ENCODE results near the gene RDH13. TPM values are rescaled to one million over a fixed set of nuclear protein-coding genes. Genes with fewer than 3 reads are reported as not detected.
A peak's percentile ranks its signal among the peaks of the same experiment; 100 is the strongest.
"Not testable (repeated sequence)": the region's sequence is repeated elsewhere in the genome, so short reads cannot be mapped to it uniquely, and the experiment has no call there.

The RDH13 gene
- total and polyA plus RNA-seq, 4 experiments from 2014 or later = 3.3 to 27.4 (median 19.8) TPM

GRCh38 chr19:55034751-55035150, 28.2 kb downstream of the RDH13 start:
- Mint-ChIP-seq H3K27ac (peak overlapping the region in 1 of 7 donors; percentile 52), H3K36me3 (peaks cover under 1 to 5% of the 10 kb centered on the region in 2 donors), H3K4me1 (peaks cover 0 to 2% (median 0%) of the 10 kb centered on the region in 4 donors), H3K4me3 (no peak overlapping the region), H3K27me3 (no peaks in the 10 kb centered on the region), H3K9me3 (peaks cover 0 to 3% (median 0%) of the 10 kb centered on the region in 8 donors)
- Histone ChIP-seq H3K36me3 (ENCODE audit: insufficient read depth, low read length) (no peaks in the 10 kb centered on the region), H3K27ac (ENCODE audit: low read depth, low read length) (no peak overlapping the region), H3K9me3 (ENCODE audit: control insufficient read depth in 1 of 2, low read length in 2 of 2) (no peaks in the 10 kb centered on the region), H3K4me1 (ENCODE audit: insufficient read depth, low read length) (no peaks in the 10 kb centered on the region), H3K27me3 (ENCODE audit: insufficient read depth, low read length) (no peaks in the 10 kb centered on the region), H3K4me3 (ENCODE audit: low read length in 2 of 2) (no peak overlapping the region)
- intact Hi-C loops (cut with micrococcal nuclease) = no loop called here
- ChIA-PET POLR2A (ENCODE audit: partially characterized antibody) (no interaction called here), CTCF (ENCODE audit: partially characterized antibody) (no interaction called here)
- DNase-seq = no peak

GRCh38 chr19:55032976-55033643, 29.8 kb downstream of the RDH13 start:
- H3K36me3 Mint-ChIP-seq; H3K27ac Mint-ChIP-seq; H3K4me3 ChIP-seq (ENCODE audit: low read length in 2 of 2); H3K9me3 ChIP-seq (ENCODE audit: control insufficient read depth in 1 of 2, low read length in 2 of 2); H3K4me1 ChIP-seq (ENCODE audit: insufficient read depth, low read length); H3K27me3 ChIP-seq (ENCODE audit: insufficient read depth, low read length); intact Hi-C loops (cut with micrococcal nuclease); DNase-seq; H3K4me1 Mint-ChIP-seq; H3K4me3 Mint-ChIP-seq; H3K9me3 Mint-ChIP-seq; CTCF ChIA-PET (ENCODE audit: partially characterized antibody); POLR2A ChIA-PET (ENCODE audit: partially characterized antibody); H3K36me3 ChIP-seq (ENCODE audit: insufficient read depth, low read length); H3K27ac ChIP-seq (ENCODE audit: low read depth, low read length); H3K27me3 Mint-ChIP-seq: not testable (repeated sequence)

- no peaks in the 10 kb centered on the region for H3K27me3 ChIP-seq (ENCODE audit: insufficient read depth, low read length)
- peaks cover 0 to 7% of the 10 kb centered on the region in 2 donors for H3K36me3 Mint-ChIP-seq
- H3K9me3 ChIP-seq (ENCODE audit: control insufficient read depth in 1 of 2, low read length in 2 of 2) = no peaks in the 10 kb centered on the region
- no peaks in the 10 kb centered on the region for H3K4me1 Mint-ChIP-seq
- DNase-seq = no peak
- no peaks in the 10 kb centered on the region for H3K4me1 ChIP-seq (ENCODE audit: insufficient read depth, low read length)
- no peak overlapping the region for H3K27ac ChIP-seq (ENCODE audit: low read depth, low read length)
- ChIA-PET POLR2A (ENCODE audit: partially characterized antibody) (no interaction called here), CTCF (ENCODE audit: partially characterized antibody) (no interaction called here)
- H3K27ac Mint-ChIP-seq = no peak overlapping the region
- no peaks in the 10 kb centered on the region for H3K27me3 Mint-ChIP-seq
- no peaks in the 10 kb centered on the region for H3K36me3 ChIP-seq (ENCODE audit: insufficient read depth, low read length)
- intact Hi-C loops (cut with micrococcal nuclease) = no loop called here
- no peak overlapping the region for H3K4me3 ChIP-seq (ENCODE audit: low read length in 2 of 2)
- H3K9me3 Mint-ChIP-seq = peaks cover 0 to 7% (median 0%) of the 10 kb centered on the region in 8 donors
- no peak overlapping the region for H3K4me3 Mint-ChIP-seq
These were observed 30.7 kb downstream of the RDH13 start for GRCh38 chr19:55032170-55032800.

- no peak overlapping the region for H3K27ac ChIP-seq (ENCODE audit: low read depth, low read length)
- H3K9me3 ChIP-seq (ENCODE audit: control insufficient read depth in 1 of 2, low read length in 2 of 2) = no peaks in the 10 kb centered on the region
- Mint-ChIP-seq H3K9me3 (peaks cover 0 to 9% (median 4%) of the 10 kb centered on the region in 8 donors), H3K4me1 (peaks cover 0 to 2% (median 0%) of the 10 kb centered on the region in 4 donors), H3K27ac (no peak overlapping the region), H3K4me3 (no peak overlapping the region), H3K36me3 (peaks cover 0 to 9% of the 10 kb centered on the region in 2 donors), H3K27me3 (no peaks in the 10 kb centered on the region)
- H3K36me3 ChIP-seq (ENCODE audit: insufficient read depth, low read length) = no peaks in the 10 kb centered on the region
- DNase-seq = no peak
- H3K4me1 ChIP-seq (ENCODE audit: insufficient read depth, low read length) = no peaks in the 10 kb centered on the region
- POLR2A ChIA-PET (ENCODE audit: partially characterized antibody) = no interaction called here
- no peak overlapping the region for H3K4me3 ChIP-seq (ENCODE audit: low read length in 2 of 2)
- CTCF ChIA-PET (ENCODE audit: partially characterized antibody) = no interaction called here
- H3K27me3 ChIP-seq (ENCODE audit: insufficient read depth, low read length) = no peaks in the 10 kb centered on the region
- intact Hi-C loops (cut with micrococcal nuclease) = no loop called here
These were observed 31.8 kb downstream of the RDH13 start for GRCh38 chr19:55031178-55031577.

- CTCF ChIA-PET (ENCODE audit: partially characterized antibody) = interaction anchor here (1.9 kb wide), 1 partner anchor 34 kb away, joined by 4 read pairs; the partner anchor contains the start of gene RDH13
- H3K36me3 Mint-ChIP-seq = peaks cover 3 to 24% of the 10 kb centered on the region in 2 donors
- Histone ChIP-seq H3K9me3 (ENCODE audit: control insufficient read depth in 1 of 2, low read length in 2 of 2) (no peaks in the 10 kb centered on the region), H3K27me3 (ENCODE audit: insufficient read depth, low read length) (no peaks in the 10 kb centered on the region), H3K27ac (ENCODE audit: low read depth, low read length) (no peak overlapping the region), H3K4me1 (ENCODE audit: insufficient read depth, low read length) (no peaks in the 10 kb centered on the region), H3K4me3 (ENCODE audit: low read length in 2 of 2) (no peak overlapping the region), H3K36me3 (ENCODE audit: insufficient read depth, low read length) (no peaks in the 10 kb centered on the region)
- intact Hi-C loops (cut with micrococcal nuclease) = no loop called here
- peak overlapping the region in 1 of 8 donors; percentile 4 for H3K4me3 Mint-ChIP-seq
- peaks cover 0 to 17% (median 8%) of the 10 kb centered on the region in 8 donors for H3K9me3 Mint-ChIP-seq
- H3K27me3 Mint-ChIP-seq = no peaks in the 10 kb centered on the region
- peak overlapping the region in 1 of 7 donors; percentile 60 for H3K27ac Mint-ChIP-seq
- no peak for DNase-seq
- H3K4me1 Mint-ChIP-seq = peaks cover 0 to 8% (median 2%) of the 10 kb centered on the region in 4 donors
- POLR2A ChIA-PET (ENCODE audit: partially characterized antibody) = no interaction called here
These were observed 34.2 kb downstream of the RDH13 start for GRCh38 chr19:55028757-55029156.

GRCh38 chr19:55027472-55028337, 35.2 kb downstream of the RDH13 start:
- H3K4me1 Mint-ChIP-seq = peaks cover 0 to 10% (median 4%) of the 10 kb centered on the region in 4 donors

GRCh38 chr19:55027140-55027471, 35.8 kb downstream of the RDH13 start:
- H3K27me3 Mint-ChIP-seq; H3K4me1 ChIP-seq (ENCODE audit: insufficient read depth, low read length); H3K4me3 Mint-ChIP-seq; H3K9me3 ChIP-seq (ENCODE audit: control insufficient read depth in 1 of 2, low read length in 2 of 2); H3K4me3 ChIP-seq (ENCODE audit: low read length in 2 of 2); H3K27ac Mint-ChIP-seq; intact Hi-C loops (cut with micrococcal nuclease); CTCF ChIA-PET (ENCODE audit: partially characterized antibody); H3K36me3 ChIP-seq (ENCODE audit: insufficient read depth, low read length); H3K27ac ChIP-seq (ENCODE audit: low read depth, low read length); POLR2A ChIA-PET (ENCODE audit: partially characterized antibody); DNase-seq; H3K27me3 ChIP-seq (ENCODE audit: insufficient read depth, low read length): not testable (repeated sequence)
- peaks cover 0 to 30% (median 11%) of the 10 kb centered on the region in 8 donors for H3K9me3 Mint-ChIP-seq
- H3K36me3 Mint-ChIP-seq = peaks cover 15 to 33% of the 10 kb centered on the region in 2 donors
- peaks cover 0 to 10% (median 4%) of the 10 kb centered on the region in 4 donors for H3K4me1 Mint-ChIP-seq

More at GRCh38 chr19:55027472-55028337, 35.2 kb downstream of the RDH13 start:
- Histone ChIP-seq H3K27me3 (ENCODE audit: insufficient read depth, low read length) (no peaks in the 10 kb centered on the region), H3K27ac (ENCODE audit: low read depth, low read length) (no peak overlapping the region), H3K4me1 (ENCODE audit: insufficient read depth, low read length) (no peaks in the 10 kb centered on the region), H3K9me3 (ENCODE audit: control insufficient read depth in 1 of 2, low read length in 2 of 2) (no peaks in the 10 kb centered on the region), H3K4me3 (ENCODE audit: low read length in 2 of 2) (no peak overlapping the region), H3K36me3 (ENCODE audit: insufficient read depth, low read length) (no peaks in the 10 kb centered on the region)
- POLR2A ChIA-PET (ENCODE audit: partially characterized antibody) = no interaction called here
- Mint-ChIP-seq H3K27me3 (no peaks in the 10 kb centered on the region), H3K36me3 (peaks cover 9 to 31% of the 10 kb centered on the region in 2 donors), H3K27ac (peak overlapping the region in 3 of 7 donors; percentile 2 to 17 (median 13)), H3K4me3 (no peak overlapping the region), H3K9me3 (peaks cover 0 to 24% (median 10%) of the 10 kb centered on the region in 8 donors)
- DNase-seq = no peak
- CTCF ChIA-PET (ENCODE audit: partially characterized antibody) = interaction anchor here (1.9 kb wide), 1 partner anchor 35 kb away, joined by 4 read pairs; the partner anchor contains the start of gene RDH13
- intact Hi-C loops (cut with micrococcal nuclease) = no loop called here

Data from CD4-positive, alpha-beta memory T cell (primary cell).